Spinal cord (tissue), 10 donors: ENCODE results near the gene NCKAP5. TPM values are rescaled to one million over a fixed set of nuclear protein-coding genes. Genes with fewer than 3 reads are reported as not detected.

Experiments used
- DNase-seq, 6 donors: peaks; one replicate each; pipeline versions ENCODE4 v3.0.0 to v3.0.0-alpha.2; 2013 to 2015; ENCODE audit warnings: low spot score in 6 of 6, low read depth in 4 of 6
- H3K27ac ChIP-seq: one replicate; pipeline ENCODE4 v1.5.1; 2013; ENCODE audit warnings: low read depth, low read length, control low read depth
- H3K27me3 ChIP-seq: one replicate; pipeline ENCODE4 v1.6.1; 2013; ENCODE audit warnings: low read length; ENCODE audit not compliant: control insufficient read depth, insufficient read depth
- H3K36me3 ChIP-seq: one replicate; pipeline ENCODE4 v1.6.1; 2013; ENCODE audit warnings: low read length; ENCODE audit not compliant: control insufficient read depth, insufficient read depth
- H3K4me1 ChIP-seq: one replicate; pipeline ENCODE4 v1.6.1; 2013; ENCODE audit warnings: low read length; ENCODE audit not compliant: control insufficient read depth, insufficient read depth
- H3K4me3 ChIP-seq: one replicate; pipeline ENCODE4 v1.5.1; 2013; ENCODE audit warnings: low read depth, low read length, control low read depth
- H3K9me3 ChIP-seq: one replicate; pipeline ENCODE4 v1.6.1; 2013; ENCODE audit warnings: low read length; ENCODE audit not compliant: control insufficient read depth, insufficient read depth
- WGBS: methylation state at CpG from one replicate; pipeline ENCODE4 v1.1.5; 2013; ENCODE audit warnings: missing lambda C conversion rate; ENCODE audit not compliant: insufficient coverage; 5-methylcytosine and 5-hydroxymethylcytosine counted together
- polyA plus RNA-seq, 2 donors: library from polyadenylated mRNA; unstranded; fragments of 120-200 nt; gene quantifications; one replicate each; pipeline ENCODE4 v1.2.1, GENCODE V29; 2013; ENCODE audit not compliant: insufficient read length in 2 of 2
- total RNA-seq, 2 donors: library from RNA; depleted of rRNA in 1 of 2; stranded (reverse); fragments of 120-200 nt in 1 of 2; fragments of >200 nt in 1 of 2; gene quantifications; one replicate each; pipeline versions ENCODE4 v1.2.3 to v1.2.4, GENCODE V29; 2013 to 2014
- donor health status: healthy.

NCKAP5 gene
- total and polyA plus RNA-seq, 4 donors: 8.9 to 17.7 (median 11.6) TPM

GRCh38 chr2:132979339-132980093 is 588.7 kb downstream of the NCKAP5 start:
- no peak for DNase-seq
- Histone ChIP-seq H3K9me3 (no peaks in the 10 kb centered on the region), H3K4me1 (no peaks in the 10 kb centered on the region), H3K4me3 (no peak overlapping the region), H3K27me3 (no peaks in the 10 kb centered on the region), H3K36me3 (no peaks in the 10 kb centered on the region), H3K27ac (no peak overlapping the region)
- 100% methylated on average over 1 of the region's 5 CpGs for WGBS

GRCh38 chr2:132978840-132979239 is 589.4 kb downstream of the NCKAP5 start:
- Histone ChIP-seq H3K4me1 (no peaks in the 10 kb centered on the region), H3K9me3 (no peaks in the 10 kb centered on the region), H3K4me3 (no peak overlapping the region), H3K27ac (no peak overlapping the region), H3K27me3 (no peaks in the 10 kb centered on the region), H3K36me3 (no peaks in the 10 kb centered on the region)
- 85% methylated on average over 4 of the region's 6 CpGs for WGBS
- DNase-seq: no peak

- Histone ChIP-seq H3K4me3 (no peak overlapping the region), H3K36me3 (no peaks in the 10 kb centered on the region), H3K27ac (no peak overlapping the region), H3K4me1 (no peaks in the 10 kb centered on the region), H3K27me3 (no peaks in the 10 kb centered on the region), H3K9me3 (no peaks in the 10 kb centered on the region)
- WGBS: 80% methylated on average over 1 of the region's 4 CpGs
- DNase-seq: no peak
Observed at GRCh38 chr2:132977812-132978529, 590.3 kb downstream of the NCKAP5 start.

- H3K9me3 ChIP-seq: no peaks in the 10 kb centered on the region
- no peaks in the 10 kb centered on the region for H3K27me3 ChIP-seq
- peak in 1 of 6 donors; percentile 52 for DNase-seq
- H3K27ac ChIP-seq: no peak overlapping the region
- H3K4me1 ChIP-seq: no peaks in the 10 kb centered on the region
- no peaks in the 10 kb centered on the region for H3K36me3 ChIP-seq
- WGBS: 11% methylated on average over 1 of the region's 5 CpGs
- H3K4me3 ChIP-seq: no peak overlapping the region
Observed at GRCh38 chr2:132975193-132976105, 592.8 kb downstream of the NCKAP5 start.

GRCh38 chr2:132974467-132975095 is 593.7 kb downstream of the NCKAP5 start:
- no peaks in the 10 kb centered on the region for H3K4me1 ChIP-seq
- H3K36me3 ChIP-seq: no peaks in the 10 kb centered on the region
- H3K9me3 ChIP-seq: no peaks in the 10 kb centered on the region
- 29% methylated on average over 4 of the region's 11 CpGs for WGBS
- no peak overlapping the region for H3K4me3 ChIP-seq
- no peaks in the 10 kb centered on the region for H3K27me3 ChIP-seq
- H3K27ac ChIP-seq: no peak overlapping the region
- peak in 2 of 6 donors; percentile 24 to 72 for DNase-seq

- no peak overlapping the region for H3K4me3 ChIP-seq
- WGBS: 75% methylated on average over 1 of the region's 7 CpGs
- no peaks in the 10 kb centered on the region for H3K4me1 ChIP-seq
- no peak for DNase-seq
- H3K36me3 ChIP-seq: no peaks in the 10 kb centered on the region
- H3K27me3 ChIP-seq: no peaks in the 10 kb centered on the region
- H3K27ac ChIP-seq: no peak overlapping the region
- no peaks in the 10 kb centered on the region for H3K9me3 ChIP-seq
Observed at GRCh38 chr2:132971310-132972061, 596.8 kb downstream of the NCKAP5 start.

GRCh38 chr2:132969371-132969985 is 598.8 kb downstream of the NCKAP5 start:
- Histone ChIP-seq H3K4me3 (no peak overlapping the region), H3K27me3 (no peaks in the 10 kb centered on the region), H3K36me3 (no peaks in the 10 kb centered on the region), H3K4me1 (no peaks in the 10 kb centered on the region), H3K9me3 (no peaks in the 10 kb centered on the region), H3K27ac (no peak overlapping the region)
- DNase-seq: no peak
- WGBS: 79% methylated on average over 4 of the region's 4 CpGs

GRCh38 chr2:132965460-132965859 is 602.8 kb downstream of the NCKAP5 start:
- H3K36me3 ChIP-seq: no peaks in the 10 kb centered on the region
- no peak overlapping the region for H3K4me3 ChIP-seq
- DNase-seq: no peak
- H3K9me3 ChIP-seq: no peaks in the 10 kb centered on the region
- H3K4me1 ChIP-seq: no peaks in the 10 kb centered on the region
- no peaks in the 10 kb centered on the region for H3K27me3 ChIP-seq
- no peak overlapping the region for H3K27ac ChIP-seq
